ENCODE results near the gene MUTYH. TPM values are rescaled to one million over a fixed set of nuclear protein-coding genes. Genes with fewer than 3 reads are reported as not detected.
A peak's percentile ranks its signal among the peaks of the same experiment; 100 is the strongest.
"Not testable (repeated sequence)": the region's sequence is repeated elsewhere in the genome, so short reads cannot be mapped to it uniquely, and the experiment has no call there.

MUTYH gene
- 14.4 TPM for total RNA-seq
- long read RNA-seq, transcript MUTYH-206 (16 exons, 1,888 nt), result major isoform, 6 of 48 reads
- long read RNA-seq, partial matches to known transcripts, result 1 of 48 reads
- long read RNA-seq, other reads (novel, unspliced or antisense), result 32 of 48 reads

GRCh38 chr1:45339789-45340558 lies at the start of gene MUTYH, which contains the start of gene TOE1:
Gene MUTYH, minus strand, starts transcription at chr1:45340440. Its CDS starts 5,935 bp downstream, at chr1:45334505.
Gene TOE1, plus strand, starts transcription at chr1:45340170. Its CDS starts 83 bp downstream, at chr1:45340253.
- DNase-seq (ENCODE audit: low spot score), result peak; percentile 98

GRCh38 chr1:45386219-45386618 lies 46.0 kb upstream of the MUTYH start:
- DNase-seq (ENCODE audit: low spot score), result no peak

GRCh38 chr1:45385302-45385701 lies 45.1 kb upstream of the MUTYH start:
- DNase-seq (ENCODE audit: low spot score), result no peak

- DNase-seq (ENCODE audit: low spot score), result not testable (repeated sequence)
Observed at GRCh38 chr1:45384213-45384612, 44.0 kb upstream of the MUTYH start.

GRCh38 chr1:45383191-45383590 lies 43.0 kb upstream of the MUTYH start:
- no peak for DNase-seq (ENCODE audit: low spot score)

GRCh38 chr1:45381243-45381642 lies 41.0 kb upstream of the MUTYH start:
- no peak for DNase-seq (ENCODE audit: low spot score)

GRCh38 chr1:45380730-45381129 lies 40.5 kb upstream of the MUTYH start:
- no peak for DNase-seq (ENCODE audit: low spot score)

- no peak for DNase-seq (ENCODE audit: low spot score)
Observed at GRCh38 chr1:45380125-45380524, 39.9 kb upstream of the MUTYH start.

GRCh38 chr1:45379524-45379923 lies 39.3 kb upstream of the MUTYH start:
- no peak for DNase-seq (ENCODE audit: low spot score)

- DNase-seq (ENCODE audit: low spot score), result no peak
Observed at GRCh38 chr1:45378184-45378583, 37.9 kb upstream of the MUTYH start.

GRCh38 chr1:45375104-45376090 lies 35.2 kb upstream of the MUTYH start:
- no peak for DNase-seq (ENCODE audit: low spot score)

- DNase-seq (ENCODE audit: low spot score), result no peak
Observed at GRCh38 chr1:45373573-45373972, 33.3 kb upstream of the MUTYH start.

GRCh38 chr1:45370575-45370974 lies 30.3 kb upstream of the MUTYH start:
- no peak for DNase-seq (ENCODE audit: low spot score)

- DNase-seq (ENCODE audit: low spot score), result no peak
Observed at GRCh38 chr1:45365051-45365450, 24.8 kb upstream of the MUTYH start.

- no peak for DNase-seq (ENCODE audit: low spot score)
Observed at GRCh38 chr1:45364294-45364693, 24.1 kb upstream of the MUTYH start.

GRCh38 chr1:45360981-45361380 lies 20.7 kb upstream of the MUTYH start:
- not testable (repeated sequence) for DNase-seq (ENCODE audit: low spot score)

- DNase-seq (ENCODE audit: low spot score), result no peak
Observed at GRCh38 chr1:45359882-45360513, 19.8 kb upstream of the MUTYH start.

GRCh38 chr1:45356186-45356585 lies 15.9 kb upstream of the MUTYH start:
- DNase-seq (ENCODE audit: low spot score), result no peak

GRCh38 chr1:45355683-45356082 lies 15.4 kb upstream of the MUTYH start:
- DNase-seq (ENCODE audit: low spot score), result no peak

GRCh38 chr1:45354838-45355237 lies 14.6 kb upstream of the MUTYH start:
- DNase-seq (ENCODE audit: low spot score), result no peak

GRCh38 chr1:45353685-45354084 lies 13.4 kb upstream of the MUTYH start:
- no peak for DNase-seq (ENCODE audit: low spot score)

All from mesenteric fat pad (tissue), 1 donor.